ENCODE results near the gene CHSY3. TPM values are rescaled to one million over a fixed set of nuclear protein-coding genes. Genes with fewer than 3 reads are reported as not detected.
A peak's percentile ranks its signal among the peaks of the same experiment; 100 is the strongest.

The CHSY3 gene
- total RNA-seq, 1 donor from 2014 or later = 3.9 TPM

GRCh38 chr5:129951039-129951438 is 46.8 kb downstream of the CHSY3 start:
- DNase-seq = no peak

- DNase-seq = no peak
Measured at GRCh38 chr5:129958581-129958980, 54.3 kb downstream of the CHSY3 start.

GRCh38 chr5:129960831-129961230 is 56.6 kb downstream of the CHSY3 start:
- DNase-seq = peak; percentile 50

GRCh38 chr5:129962506-129962905 is 58.2 kb downstream of the CHSY3 start:
- no peak for DNase-seq

- DNase-seq = peak; percentile 49
Measured at GRCh38 chr5:129963359-129963758, 59.1 kb downstream of the CHSY3 start.

- peak; percentile 26 for DNase-seq
Measured at GRCh38 chr5:129966071-129966470, 61.8 kb downstream of the CHSY3 start.

- DNase-seq = no peak
Measured at GRCh38 chr5:129971714-129972113, 67.4 kb downstream of the CHSY3 start.

GRCh38 chr5:129972465-129973141 is 68.3 kb downstream of the CHSY3 start:
- DNase-seq = no peak

- no peak for DNase-seq
Measured at GRCh38 chr5:129973716-129974426, 69.6 kb downstream of the CHSY3 start.

GRCh38 chr5:129977810-129978209 is 73.5 kb downstream of the CHSY3 start:
- DNase-seq = no peak

GRCh38 chr5:129978270-129978669 is 74.0 kb downstream of the CHSY3 start:
- no peak for DNase-seq

- DNase-seq = no peak
Measured at GRCh38 chr5:129988453-129988852, 84.2 kb downstream of the CHSY3 start.

- no peak for DNase-seq
Measured at GRCh38 chr5:129991780-129992179, 87.5 kb downstream of the CHSY3 start.

GRCh38 chr5:129996896-129997295 is 92.6 kb downstream of the CHSY3 start:
- no peak for DNase-seq

GRCh38 chr5:130000460-130000859 is 96.2 kb downstream of the CHSY3 start:
- DNase-seq = no peak

- no peak for DNase-seq
Measured at GRCh38 chr5:130002183-130002582, 97.9 kb downstream of the CHSY3 start.

GRCh38 chr5:130002876-130003275 is 98.6 kb downstream of the CHSY3 start:
- DNase-seq = no peak

- no peak for DNase-seq
Measured at GRCh38 chr5:130011986-130012385, 107.7 kb downstream of the CHSY3 start.

GRCh38 chr5:130017173-130017572 is 112.9 kb downstream of the CHSY3 start:
- no peak for DNase-seq

GRCh38 chr5:130018641-130019040 is 114.4 kb downstream of the CHSY3 start:
- no peak for DNase-seq

GRCh38 chr5:130021000-130021399 is 116.7 kb downstream of the CHSY3 start:
- no peak for DNase-seq

GRCh38 chr5:130021876-130022275 is 117.6 kb downstream of the CHSY3 start:
- no peak for DNase-seq

- no peak for DNase-seq
Measured at GRCh38 chr5:130023604-130024003, 119.3 kb downstream of the CHSY3 start.

- DNase-seq = no peak
Measured at GRCh38 chr5:130024006-130024405, 119.7 kb downstream of the CHSY3 start.

All from dermis blood vessel endothelial cell (primary cell).